ENCODE data around the gene TEX55. TPM values are rescaled to one million over a fixed set of nuclear protein-coding genes. Genes with fewer than 3 reads are reported as not detected.

TEX55 gene
- total and polyA plus RNA-seq, 8 donors = not detected

- intact Hi-C loops (cut with DNase I) = no loop called here
- H3K4me1 ChIP-seq = no peaks in the 10 kb centered on the region
- peaks cover 0 to 1% of the 10 kb centered on the region in 2 donors for H3K9me3 ChIP-seq
- no peak overlapping the region for H3K4me3 ChIP-seq
- no peak overlapping the region for H3K27ac ChIP-seq
- H3K36me3 ChIP-seq = no peaks in the 10 kb centered on the region
- DNase-seq (no peak), ATAC-seq (no peak)
- no peaks in the 10 kb centered on the region for H3K27me3 ChIP-seq
- no peak for TF ChIP-seq CTCF (IDR thresholded peaks at IDR 0.05)
Measured at GRCh38 chr3:119140466-119140865, 5.5 kb upstream of the TEX55 start.

DNA sequence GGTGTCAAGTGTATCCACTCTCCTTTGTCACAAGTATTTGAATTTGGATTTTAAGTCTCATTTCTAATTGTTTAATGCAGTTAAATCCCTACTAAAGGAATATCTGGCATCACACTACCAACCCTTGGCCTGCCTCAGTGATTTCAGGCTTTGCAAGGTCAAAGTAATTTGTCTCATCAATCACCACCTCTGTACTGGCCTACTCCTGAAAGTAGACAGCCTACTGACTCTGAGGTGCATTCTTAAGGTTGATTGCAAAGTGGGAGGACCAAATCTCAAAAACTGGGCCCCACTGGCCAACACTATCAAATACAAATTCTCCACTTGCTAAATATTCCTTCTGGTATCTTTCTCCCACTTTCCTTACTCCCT lies 851 bp upstream of the TEX55 start:
- ATAC-seq (no peak), DNase-seq (no peak)
- Histone ChIP-seq H3K27me3 (no peaks in the 10 kb centered on the region), H3K4me1 (no peaks in the 10 kb centered on the region), H3K36me3 (no peaks in the 10 kb centered on the region), H3K27ac (no peak overlapping the region), H3K9me3 (no peaks in the 10 kb centered on the region), H3K4me3 (no peak overlapping the region)
- peak in 1 of 2 donors; percentile 24 for TF ChIP-seq CTCF (IDR thresholded peaks at IDR 0.05)
- intact Hi-C loops (cut with DNase I) = no loop called here

DNA sequence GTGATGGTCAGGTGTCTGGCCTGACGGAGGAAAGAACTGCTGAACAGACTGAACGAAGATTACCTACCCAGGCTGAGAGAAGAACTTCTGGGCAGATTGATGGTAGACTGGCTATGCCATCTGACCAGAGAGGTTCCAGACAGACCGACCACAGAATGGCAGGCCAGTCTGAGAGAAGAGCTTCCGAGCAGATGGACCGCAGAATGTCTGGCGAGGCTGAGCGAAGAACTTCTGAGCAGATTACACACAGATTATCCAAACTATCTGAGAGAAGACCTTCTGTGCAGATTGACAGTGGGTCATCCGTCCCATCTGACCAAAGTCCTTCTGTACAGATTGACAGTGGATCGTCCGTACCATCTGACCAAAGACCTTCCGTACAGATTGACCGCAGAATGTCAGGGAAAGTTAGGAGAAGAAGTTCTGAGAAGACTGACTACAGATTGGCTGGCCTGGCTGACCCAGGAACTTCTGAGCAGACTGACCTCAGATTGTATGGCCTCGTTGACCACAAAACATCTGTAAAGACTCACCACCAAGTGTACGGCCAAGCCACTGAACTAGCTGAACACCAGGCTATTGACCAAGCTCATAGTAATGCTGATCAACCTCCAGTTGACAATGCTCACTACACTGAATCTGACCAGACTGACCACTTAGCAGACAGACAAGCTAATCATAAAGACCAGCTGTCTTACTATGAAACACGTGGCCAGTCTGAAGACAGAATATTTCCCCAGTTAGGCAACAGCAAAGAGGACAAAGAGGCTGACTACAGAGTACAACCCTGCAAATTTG lies 812 bp downstream of the TEX55 start:
- Histone ChIP-seq H3K27ac (no peak overlapping the region), H3K4me1 (no peaks in the 10 kb centered on the region), H3K9me3 (no peaks in the 10 kb centered on the region), H3K27me3 (no peaks in the 10 kb centered on the region), H3K36me3 (no peaks in the 10 kb centered on the region), H3K4me3 (no peak overlapping the region)
- TF ChIP-seq CTCF (IDR thresholded peaks at IDR 0.05) = no peak
- DNase-seq = no peak
- intact Hi-C loops (cut with DNase I) = no loop called here
- ATAC-seq = no peak

GRCh38 chr3:119147494-119147893 lies 1.5 kb downstream of the TEX55 start:
- no peaks in the 10 kb centered on the region for H3K36me3 ChIP-seq
- H3K27me3 ChIP-seq = no peaks in the 10 kb centered on the region
- H3K4me3 ChIP-seq = no peak overlapping the region
- no peak overlapping the region for H3K27ac ChIP-seq
- ATAC-seq (no peak), DNase-seq (no peak)
- H3K4me1 ChIP-seq = no peaks in the 10 kb centered on the region
- TF ChIP-seq CTCF (IDR thresholded peaks at IDR 0.05) = no peak
- no peaks in the 10 kb centered on the region for H3K9me3 ChIP-seq
- intact Hi-C loops (cut with DNase I) = no loop called here

- Histone ChIP-seq H3K27me3 (no peaks in the 10 kb centered on the region), H3K9me3 (peaks cover 0 to 5% of the 10 kb centered on the region in 2 donors), H3K27ac (no peak overlapping the region), H3K4me3 (no peak overlapping the region), H3K36me3 (no peaks in the 10 kb centered on the region), H3K4me1 (no peaks in the 10 kb centered on the region)
- DNase-seq (no peak), ATAC-seq (no peak)
- no peak for TF ChIP-seq CTCF (IDR thresholded peaks at IDR 0.05)
- intact Hi-C loops (cut with DNase I) = no loop called here
Measured at GRCh38 chr3:119148493-119149180, 2.7 kb downstream of the TEX55 start.
